ENCODE results near the gene AS3MT.
"Not testable (repeated sequence)": the region's sequence is repeated elsewhere in the genome, so short reads cannot be mapped to it uniquely, and the experiment has no call there.

AS3MT gene

GRCh38 chr10:102869258-102870198 lies at the start of gene AS3MT:
AS3MT (plus strand) TSS chr10:102869470; CDS start chr10:102869593, 123 bp downstream.
- no peak for DNase-seq (ENCODE audit: low read depth in 4 of 4, low spot score in 1 of 4)

- not testable (repeated sequence) for DNase-seq (ENCODE audit: low read depth in 4 of 4, low spot score in 1 of 4)
Observed at GRCh38 chr10:102820008-102820407, 49.3 kb upstream of the AS3MT start.

GRCh38 chr10:102822222-102822621 lies 47.0 kb upstream of the AS3MT start:
- no peak for DNase-seq (ENCODE audit: low read depth in 4 of 4, low spot score in 1 of 4)

- DNase-seq (ENCODE audit: low read depth in 4 of 4, low spot score in 1 of 4): no peak
Observed at GRCh38 chr10:102824664-102825063, 44.6 kb upstream of the AS3MT start.

GRCh38 chr10:102826148-102826796 lies 43.0 kb upstream of the AS3MT start:
- no peak for DNase-seq (ENCODE audit: low read depth in 4 of 4, low spot score in 1 of 4)

GRCh38 chr10:102827597-102827975 lies 41.7 kb upstream of the AS3MT start:
- DNase-seq (ENCODE audit: low read depth in 4 of 4, low spot score in 1 of 4): no peak

GRCh38 chr10:102831322-102832071 lies 37.8 kb upstream of the AS3MT start:
- no peak for DNase-seq (ENCODE audit: low read depth in 4 of 4, low spot score in 1 of 4)

GRCh38 chr10:102832248-102832647 lies 37.0 kb upstream of the AS3MT start:
- no peak for DNase-seq (ENCODE audit: low read depth in 4 of 4, low spot score in 1 of 4)

GRCh38 chr10:102832987-102833386 lies 36.3 kb upstream of the AS3MT start:
- DNase-seq (ENCODE audit: low read depth in 4 of 4, low spot score in 1 of 4): no peak

GRCh38 chr10:102834143-102834542 lies 35.1 kb upstream of the AS3MT start:
- DNase-seq (ENCODE audit: low read depth in 4 of 4, low spot score in 1 of 4): no peak

- peak; percentile 59 to 70 (median 66) for DNase-seq (ENCODE audit: low read depth in 4 of 4, low spot score in 1 of 4)
Observed at GRCh38 chr10:102835007-102835482, 34.2 kb upstream of the AS3MT start.

GRCh38 chr10:102837230-102837721 lies 32.0 kb upstream of the AS3MT start, which contains the start of gene CYP17A1:
CYP17A1 (minus strand) TSS chr10:102837413; CDS start chr10:102837361, 52 bp downstream.
- DNase-seq (ENCODE audit: low read depth in 4 of 4, low spot score in 1 of 4): no peak

- not testable (repeated sequence) for DNase-seq (ENCODE audit: low read depth in 4 of 4, low spot score in 1 of 4)
Observed at GRCh38 chr10:102838276-102838927, 30.9 kb upstream of the AS3MT start.

- DNase-seq (ENCODE audit: low read depth in 4 of 4, low spot score in 1 of 4): no peak
Observed at GRCh38 chr10:102841827-102842345, 27.4 kb upstream of the AS3MT start.

GRCh38 chr10:102843139-102843538 lies 26.1 kb upstream of the AS3MT start:
- DNase-seq (ENCODE audit: low read depth in 4 of 4, low spot score in 1 of 4): not testable (repeated sequence)

GRCh38 chr10:102844190-102844776 lies 25.0 kb upstream of the AS3MT start:
- DNase-seq (ENCODE audit: low read depth in 4 of 4, low spot score in 1 of 4): not testable (repeated sequence)

GRCh38 chr10:102845352-102845902 lies 23.8 kb upstream of the AS3MT start:
- no peak for DNase-seq (ENCODE audit: low read depth in 4 of 4, low spot score in 1 of 4)

GRCh38 chr10:102850025-102850518 lies 19.2 kb upstream of the AS3MT start:
- DNase-seq (ENCODE audit: low read depth in 4 of 4, low spot score in 1 of 4): no peak

- not testable (repeated sequence) for DNase-seq (ENCODE audit: low read depth in 4 of 4, low spot score in 1 of 4)
Observed at GRCh38 chr10:102853237-102853636, 16.0 kb upstream of the AS3MT start.

Measured in stimulated activated CD4-positive, alpha-beta T cell treated with anti-CD3 and anti-CD28 coated beads, Interleukin-1b, Interleukin-23, amount 100 ng/mL, for 24 hours (primary cell).